Neural cell (in vitro differentiated cells): ENCODE data around the gene TBC1D28. TPM values are rescaled to one million over a fixed set of nuclear protein-coding genes. Genes with fewer than 3 reads are reported as not detected.
"Not testable (repeated sequence)": the region's sequence is repeated elsewhere in the genome, so short reads cannot be mapped to it uniquely, and the experiment has no call there.

ENCODE experiments used
- H2AFZ ChIP-seq: fragments of 200-600, 300-800 bp; sonication (generic), shearing (Covaris generic); 2 replicates; pipeline ENCODE4 v1.6.0; 2014; ENCODE audit warnings: low read depth, mild to moderate bottlenecking, antibody characterized with exemption, low read length, moderate library complexity
- H3F3A ChIP-seq: fragments of 200-600 bp; shearing (Covaris generic); 2 replicates; pipeline ENCODE4 v1.6.1; 2016; ENCODE audit warnings: mild to moderate bottlenecking, moderate library complexity, mixed read lengths, antibody characterized with exemption, low read length; ENCODE audit not compliant: insufficient read depth, poor library complexity, severe bottlenecking
- H3K27ac ChIP-seq: fragments of 200-600, 300-800 bp; sonication (generic), shearing (Covaris generic); 2 replicates; pipeline ENCODE4 v1.5.1; 2014; ENCODE audit warnings: mild to moderate bottlenecking, low read length, moderate library complexity
- H3K27me3 ChIP-seq: fragments of 300-800, 200-600 bp; sonication (generic), shearing (Covaris generic); 2 replicates; pipeline ENCODE4 v1.6.0; 2014; ENCODE audit warnings: mild to moderate bottlenecking, low read depth, low read length, moderate library complexity; ENCODE audit not compliant: insufficient read depth
- H3K36me3 ChIP-seq: fragments of 300-800, 200-600 bp; sonication (generic), shearing (Covaris generic); 2 replicates; pipeline ENCODE4 v1.5.1; 2014; ENCODE audit warnings: mild to moderate bottlenecking, antibody characterized with exemption, low read length, moderate library complexity; ENCODE audit not compliant: insufficient read depth
- H3K4me2 ChIP-seq: fragments of 300-800, 200-600 bp; sonication (generic), shearing (Covaris generic); 2 replicates; pipeline ENCODE4 v1.6.0; 2014; ENCODE audit warnings: mild to moderate bottlenecking, low read length
- H3K4me3 ChIP-seq: fragments of 300-800, 200-600 bp; sonication (generic), shearing (Covaris generic); 2 replicates; pipeline ENCODE4 v1.5.1; 2014; ENCODE audit warnings: mild to moderate bottlenecking, low read length, moderate library complexity
- H3K79me2 ChIP-seq: fragments of 200-600 bp; shearing (Covaris generic); replicated peaks from 2 replicates; pipeline ENCODE4 v1.6.0; 2014; ENCODE audit warnings: mild to moderate bottlenecking, low read length, moderate library complexity; ENCODE audit not compliant: insufficient read depth
- H3K9ac ChIP-seq: fragments of 300-800, 200-600 bp; sonication (generic), shearing (Covaris generic); 2 replicates; pipeline ENCODE4 v1.6.1; 2016; ENCODE audit warnings: mild to moderate bottlenecking, low read length, mixed read lengths
- H3K9me2 ChIP-seq: fragments of 200-600 bp; shearing (Covaris generic); 2 replicates; pipeline ENCODE4 v1.6.1; 2016; ENCODE audit warnings: mild to moderate bottlenecking, low read length, mixed read lengths; ENCODE audit not compliant: insufficient read depth
- H3K9me3 ChIP-seq: fragments of 200-600, 300-800 bp; sonication (generic), shearing (Covaris generic); 2 replicates; pipeline ENCODE4 v1.6.1; 2016; ENCODE audit warnings: mild to moderate bottlenecking, mixed run types, low read length, moderate library complexity, mixed read lengths
- H4K20me1 ChIP-seq: fragments of 200-600 bp; shearing (Covaris generic); 2 replicates; pipeline ENCODE4 v1.6.1; 2016; ENCODE audit warnings: mild to moderate bottlenecking, mixed run types; ENCODE audit not compliant: insufficient read depth
- polyA plus RNA-seq: library from polyadenylated mRNA; depleted of rRNA; stranded (reverse); fragments of >200 nt; gene quantifications from 2 replicates; pipeline ENCODE4 v1.2.3, GENCODE V29; 2014
- small RNA-seq, 3 experiments: library from RNA; depleted of rRNA; stranded (forward); fragments of <200 nt; gene quantifications; one replicate each; pipeline ENCODE3, GENCODE V24; 2012
- TF ChIP-seq, protein P1 (sequence below): fragments of 450-650 bp; IDR thresholded peaks from 2 replicates; pipeline ENCODE4 v1.5.1; 2014; ENCODE audit warnings: antibody characterized with exemption, mild to moderate bottlenecking, moderate library complexity; ENCODE audit not compliant: poor library complexity, severe bottlenecking

Gene TBC1D28
- polyA plus RNA-seq, 1 donor from 2014 or later = 2.1 TPM

- not testable (repeated sequence) for H3K4me2 ChIP-seq, H4K20me1 ChIP-seq, H3K9me3 ChIP-seq, H3K36me3 ChIP-seq, H3K9ac ChIP-seq, H2AFZ ChIP-seq, H3K4me3 ChIP-seq, H3K9me2 ChIP-seq, H3F3A ChIP-seq, H3K79me2 ChIP-seq, H3K27ac ChIP-seq, H3K27me3 ChIP-seq
- TF ChIP-seq, protein P1, sequence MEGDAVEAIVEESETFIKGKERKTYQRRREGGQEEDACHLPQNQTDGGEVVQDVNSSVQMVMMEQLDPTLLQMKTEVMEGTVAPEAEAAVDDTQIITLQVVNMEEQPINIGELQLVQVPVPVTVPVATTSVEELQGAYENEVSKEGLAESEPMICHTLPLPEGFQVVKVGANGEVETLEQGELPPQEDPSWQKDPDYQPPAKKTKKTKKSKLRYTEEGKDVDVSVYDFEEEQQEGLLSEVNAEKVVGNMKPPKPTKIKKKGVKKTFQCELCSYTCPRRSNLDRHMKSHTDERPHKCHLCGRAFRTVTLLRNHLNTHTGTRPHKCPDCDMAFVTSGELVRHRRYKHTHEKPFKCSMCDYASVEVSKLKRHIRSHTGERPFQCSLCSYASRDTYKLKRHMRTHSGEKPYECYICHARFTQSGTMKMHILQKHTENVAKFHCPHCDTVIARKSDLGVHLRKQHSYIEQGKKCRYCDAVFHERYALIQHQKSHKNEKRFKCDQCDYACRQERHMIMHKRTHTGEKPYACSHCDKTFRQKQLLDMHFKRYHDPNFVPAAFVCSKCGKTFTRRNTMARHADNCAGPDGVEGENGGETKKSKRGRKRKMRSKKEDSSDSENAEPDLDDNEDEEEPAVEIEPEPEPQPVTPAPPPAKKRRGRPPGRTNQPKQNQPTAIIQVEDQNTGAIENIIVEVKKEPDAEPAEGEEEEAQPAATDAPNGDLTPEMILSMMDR = peak; percentile 45
Observed at GRCh38 chr17:18625509-18626104, 18.6 kb downstream of the TBC1D28 start.

DNA sequence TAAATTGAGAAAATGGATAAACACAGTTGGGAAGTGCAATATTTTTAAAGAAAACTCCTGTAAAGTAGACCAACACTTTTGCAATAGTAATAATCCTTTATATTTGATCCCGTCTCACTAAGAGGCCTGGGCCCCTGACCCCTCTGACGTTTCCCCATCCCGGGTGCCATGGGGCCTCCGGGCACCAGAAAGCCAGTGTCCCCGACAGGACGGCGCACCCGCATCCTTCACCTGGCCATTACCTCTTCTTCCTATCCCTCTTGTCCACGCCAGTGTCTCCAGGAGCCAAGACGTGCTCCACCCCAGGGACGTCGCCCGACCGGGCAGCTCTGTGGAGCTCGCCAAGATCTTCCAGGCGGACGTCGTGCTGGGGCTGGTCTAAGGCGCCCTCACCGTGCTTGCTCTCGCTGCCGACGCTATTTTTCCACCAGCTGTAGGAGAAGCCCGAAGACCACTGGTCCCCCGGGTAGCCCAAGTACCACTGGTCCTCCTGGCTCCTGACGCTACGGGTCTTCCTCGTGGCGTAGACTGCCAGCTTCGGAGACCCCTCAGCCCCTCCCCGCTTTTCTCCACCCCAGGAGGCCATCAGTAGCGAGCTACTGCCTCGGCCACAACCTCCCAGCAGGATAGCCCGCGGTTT, 19.2 kb downstream of the TBC1D28 start:
- H3F3A ChIP-seq, H3K9ac ChIP-seq, H3K9me3 ChIP-seq, H3K27me3 ChIP-seq, H4K20me1 ChIP-seq, H3K36me3 ChIP-seq, H3K9me2 ChIP-seq, H2AFZ ChIP-seq, H3K4me3 ChIP-seq, H3K4me2 ChIP-seq, H3K27ac ChIP-seq, H3K79me2 ChIP-seq: not testable (repeated sequence)

GRCh38 chr17:18617613-18618012, 26.6 kb downstream of the TBC1D28 start:
- H3K9me3 ChIP-seq, H3K4me2 ChIP-seq, H3K9ac ChIP-seq, H2AFZ ChIP-seq, H3F3A ChIP-seq, H3K27ac ChIP-seq, H3K4me3 ChIP-seq, H4K20me1 ChIP-seq, H3K36me3 ChIP-seq, H3K27me3 ChIP-seq, H3K9me2 ChIP-seq, H3K79me2 ChIP-seq: not testable (repeated sequence)

DNA sequence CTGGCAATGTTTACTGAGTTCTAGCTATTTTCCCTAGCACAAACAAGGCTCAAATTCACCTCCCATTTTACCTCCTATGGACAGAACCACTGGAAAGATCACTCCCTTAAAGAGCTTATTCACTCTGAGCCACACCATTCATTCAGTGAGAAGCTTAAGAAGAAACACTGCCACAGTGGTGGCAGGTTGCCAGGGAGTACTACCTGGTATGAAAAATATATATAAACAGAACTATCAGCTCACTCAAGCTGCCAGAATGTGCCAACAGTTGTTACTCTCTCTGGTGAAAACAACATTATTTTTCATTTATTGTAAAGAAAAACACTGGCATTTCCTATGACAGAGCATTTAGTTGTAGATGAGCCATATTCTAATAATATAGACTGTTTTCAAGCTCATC, 31.2 kb downstream of the TBC1D28 start:
- H3K9me2 ChIP-seq = not testable (repeated sequence)

DNA sequence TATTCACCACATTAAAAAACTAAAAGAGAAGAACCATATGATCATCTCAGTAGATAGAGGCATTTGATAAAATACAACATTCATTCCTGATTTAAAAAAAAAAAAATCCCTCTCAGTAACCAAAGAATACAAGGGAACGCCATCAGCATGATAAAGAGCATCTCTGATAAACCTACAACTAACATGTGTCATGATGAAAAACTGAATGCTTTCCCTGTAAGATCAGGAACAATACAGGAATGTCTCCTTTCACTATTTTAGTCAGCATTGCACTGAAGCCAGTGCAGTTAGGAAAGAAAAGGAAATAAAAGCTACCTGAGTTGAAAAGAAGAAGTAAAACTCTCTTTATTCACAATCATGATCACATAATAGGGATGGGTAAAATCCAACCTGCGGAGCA, 51.1 kb downstream of the TBC1D28 start:
- H3K9me3 ChIP-seq, H3F3A ChIP-seq, H3K79me2 ChIP-seq, H3K9me2 ChIP-seq, H3K27me3 ChIP-seq, H3K4me2 ChIP-seq, H2AFZ ChIP-seq, H3K27ac ChIP-seq, H4K20me1 ChIP-seq, H3K36me3 ChIP-seq, H3K4me3 ChIP-seq, H3K9ac ChIP-seq: not testable (repeated sequence)

More for the DNA sequence above, 31.2 kb downstream of the TBC1D28 start:
- H3K9me3 ChIP-seq, H3K79me2 ChIP-seq, H2AFZ ChIP-seq, H3K27me3 ChIP-seq, H3K9ac ChIP-seq, H3F3A ChIP-seq, H3K36me3 ChIP-seq, H3K4me2 ChIP-seq, H4K20me1 ChIP-seq, H3K27ac ChIP-seq, H3K4me3 ChIP-seq: not testable (repeated sequence)

Small RNA genes lying within 50 kb of the gene (small RNA-seq; reads per million reads assigned to genes)
- gene AC026271.2 = 0 reads per million in 3 experiments

Other genes with a start within 250 kb of the TBC1D28 start
- gene LGALS9C, start 167.6 kb downstream of the TBC1D28 start, polyA plus RNA-seq = not detected in 2 replicates
- 4.0 and 4.2 TPM in 2 replicates for gene FOXO3B, start 37.9 kb upstream of the TBC1D28 start, polyA plus RNA-seq
- gene FBXW10, start 99.7 kb upstream of the TBC1D28 start, polyA plus RNA-seq = 0.21 and 0.56 TPM in 2 replicates
- gene TVP23B, start 136.8 kb upstream of the TBC1D28 start, polyA plus RNA-seq = 62.4 and 71.5 TPM in 2 replicates
- gene PRPSAP2, start 213.7 kb upstream of the TBC1D28 start, polyA plus RNA-seq = 358 and 378 TPM in 2 replicates